Right lobe of liver (tissue), 6 donors: ENCODE results near the gene ATP6V0E1. TPM values are rescaled to one million over a fixed set of nuclear protein-coding genes. Genes with fewer than 3 reads are reported as not detected.

Experiments used
- ATAC-seq, 4 donors: fragments of 200-7000 bp; cut with Tn5 transposase; one replicate each; pipeline ENCODE4 v1.9.1; 2020; ENCODE audit warnings: mild to moderate bottlenecking in 4 of 4, moderate library complexity in 4 of 4
- DNase-seq, 3 donors: peaks; one replicate each; pipeline ENCODE4 v3.0.0-alpha.2; 2020
- H3K27ac ChIP-seq, 3 donors: fragments of 200-600 bp; one replicate each; pipeline ENCODE4 v1.8.0; 2022
- H3K27me3 ChIP-seq, 2 donors: fragments of 200-600 bp; one replicate each; pipeline ENCODE4 v1.8.0; 2022
- H3K36me3 ChIP-seq, 4 donors: fragments of 200-600 bp; sonication (generic) in 1 of 4; one replicate each; pipeline versions ENCODE4 v1.5.1 to v1.8.0; 2017 to 2022; ENCODE audit warnings: control low read depth in 1 of 4
- H3K4me1 ChIP-seq, 4 donors: fragments of 200-600 bp; sonication (generic) in 1 of 4; one replicate each; pipeline versions ENCODE4 v1.5.1 to v1.8.0; 2017 to 2022; ENCODE audit warnings: control low read depth in 1 of 4
- H3K4me3 ChIP-seq, 3 donors: fragments of 200-600 bp; one replicate each; pipeline ENCODE4 v1.8.0; 2022
- H3K9me3 ChIP-seq, 4 donors: fragments of 200-600 bp; sonication (generic) in 1 of 4; one replicate each; pipeline versions ENCODE4 v1.5.1 to v1.8.0; 2017 to 2022; ENCODE audit warnings: control low read depth in 1 of 4
- CTCF ChIP-seq, 4 donors: fragments of 200-600 bp in 3 of 4; fragments of 450-650 bp in 1 of 4; IDR thresholded peaks; one replicate each; pipeline versions ENCODE4 v1.5.1 to v1.8.0; 2016 to 2022; ENCODE audit warnings: antibody characterized with exemption in 4 of 4, mild to moderate bottlenecking in 2 of 4
- POLR2A ChIP-seq: fragments of 450-650 bp; IDR thresholded peaks from one replicate; pipeline ENCODE4 v1.6.1; 2017; ENCODE audit warnings: antibody characterized with exemption, mild to moderate bottlenecking
- WGBS: methylation state at CpG from one replicate; pipeline ENCODE4 v1.1.6; 2018; ENCODE audit warnings: low coverage, low lambda C conversion rate; ENCODE audit not compliant: insufficient coverage; ENCODE audit errors: missing lambda C conversion rate; 5-methylcytosine and 5-hydroxymethylcytosine counted together
- intact Hi-C, 2 donors: fragments of 100-400 bp; cut with DNase I; formaldehyde crosslinking; loops; one replicate each; pipeline versions ENCODE4 v1.11.2 to v1.14.1; 2022
- total RNA-seq, 6 experiments: library from RNA; depleted of rRNA in 2 of 6; stranded (reverse); fragments of >200 nt in 2 of 6; fragmentation: NEBNext Ultra II Directional in 3 of 6; extraction: Animal tissue kit (Norgen Biotek cat#: 25700) in 3 of 6; gene quantifications; one replicate each; pipeline versions ENCODE4 v1.1.0 to v1.2.4, GENCODE V29; 2016 to 2023
- donor health status: DM: no; HTN: yes; CAD: no.
- donor health status: DM: no; HTN: no; CAD: no.
- donor health status: DM: no; HTN: no; CAD: no.
- donor health status: DM: no; HTN: yes; CAD: no.
- donor health status: DM: no; HTN: yes; CAD: no.

ATP6V0E1 gene
- total RNA-seq, 6 experiments from 2014 or later = 83.1 to 202 (median 116) TPM

DNA sequence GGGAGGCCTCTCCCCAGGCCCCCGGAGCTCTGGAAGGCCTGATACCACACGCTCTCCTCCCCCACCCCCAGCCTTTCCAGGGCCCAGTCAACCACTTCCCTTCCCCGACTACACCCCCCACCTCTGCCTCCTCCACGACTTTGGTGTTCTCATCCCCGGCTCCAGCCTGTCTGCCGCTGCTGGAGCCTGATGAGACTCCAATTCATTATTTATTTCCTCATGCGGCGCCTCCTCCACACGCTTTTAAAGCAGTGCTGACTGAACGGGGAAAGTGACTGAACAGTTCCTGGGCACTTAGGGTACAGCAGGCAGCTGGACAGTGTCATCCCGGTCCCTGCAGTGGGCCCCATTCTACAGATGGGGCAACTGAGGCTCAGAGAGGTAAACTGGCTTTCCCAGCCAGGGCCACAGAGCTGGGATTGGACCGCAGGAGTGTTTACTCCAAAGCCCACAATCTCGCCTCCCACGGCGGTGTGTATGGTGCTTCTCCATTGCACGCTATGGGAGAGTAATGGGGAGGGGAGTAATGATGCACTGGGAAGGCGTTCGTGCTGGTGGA, 40.2 kb upstream of the ATP6V0E1 start:
- DNase-seq = no peak
- ATAC-seq = peak; percentile 51 to 82 (median 61)
- no peak overlapping the region for H3K27ac ChIP-seq
- TF ChIP-seq CTCF (IDR thresholded peaks at IDR 0.05) (no peak), POLR2A (no peak)
- H3K27me3 ChIP-seq = no peaks in the 10 kb centered on the region
- peaks cover 0 to 39% (median 14%) of the 10 kb centered on the region in 4 donors for H3K36me3 ChIP-seq
- intact Hi-C loops = no loop called here
- H3K9me3 ChIP-seq = no peaks in the 10 kb centered on the region
- H3K4me1 ChIP-seq = no peaks in the 10 kb centered on the region
- no peak overlapping the region for H3K4me3 ChIP-seq
- WGBS = 82% methylated on average over 13 of the region's 18 CpGs

GRCh38 chr5:172943906-172944305, 39.7 kb upstream of the ATP6V0E1 start:
- 60% methylated on average over 3 of the region's 8 CpGs for WGBS
- no peak for TF ChIP-seq CTCF (IDR thresholded peaks at IDR 0.05)
- TF ChIP-seq POLR2A = no peak
- Histone ChIP-seq H3K36me3 (peaks cover 0 to 37% (median 14%) of the 10 kb centered on the region in 4 donors), H3K9me3 (no peaks in the 10 kb centered on the region), H3K4me1 (no peaks in the 10 kb centered on the region), H3K27me3 (no peaks in the 10 kb centered on the region), H3K4me3 (no peak overlapping the region), H3K27ac (no peak overlapping the region)
- ATAC-seq = peak in 1 of 4 donors; percentile 14
- no peak for DNase-seq
- intact Hi-C loops = no loop called here

DNA sequence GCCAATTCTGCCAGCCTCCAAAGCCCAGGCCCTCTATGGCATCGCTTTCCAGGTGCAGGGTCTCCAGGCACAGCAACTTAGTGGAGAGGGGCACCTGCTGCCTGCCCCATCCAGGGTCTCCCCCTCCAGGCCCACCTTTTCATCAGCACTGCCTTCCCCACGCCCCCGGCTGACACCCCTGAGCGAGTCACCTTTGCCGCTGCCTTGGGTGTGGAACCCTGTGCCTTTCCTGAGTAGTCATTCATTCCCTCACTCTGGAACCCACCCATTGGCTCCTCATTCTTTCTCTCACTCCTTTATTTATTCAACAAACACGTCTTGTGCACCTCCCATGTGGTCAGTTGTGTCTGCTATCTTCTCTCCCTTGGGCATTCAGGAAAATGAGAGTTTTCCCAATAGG, 38.8 kb upstream of the ATP6V0E1 start:
- TF ChIP-seq CTCF (IDR thresholded peaks at IDR 0.05) (no peak), POLR2A (no peak)
- DNase-seq = no peak
- H3K4me1 ChIP-seq = no peaks in the 10 kb centered on the region
- no peaks in the 10 kb centered on the region for H3K27me3 ChIP-seq
- peaks cover 0 to 28% (median 16%) of the 10 kb centered on the region in 4 donors for H3K36me3 ChIP-seq
- WGBS = 57% methylated on average over 1 of the region's 6 CpGs
- intact Hi-C loops = no loop called here
- H3K9me3 ChIP-seq = no peaks in the 10 kb centered on the region
- no peak for ATAC-seq
- no peak overlapping the region for H3K27ac ChIP-seq
- H3K4me3 ChIP-seq = no peak overlapping the region

DNA sequence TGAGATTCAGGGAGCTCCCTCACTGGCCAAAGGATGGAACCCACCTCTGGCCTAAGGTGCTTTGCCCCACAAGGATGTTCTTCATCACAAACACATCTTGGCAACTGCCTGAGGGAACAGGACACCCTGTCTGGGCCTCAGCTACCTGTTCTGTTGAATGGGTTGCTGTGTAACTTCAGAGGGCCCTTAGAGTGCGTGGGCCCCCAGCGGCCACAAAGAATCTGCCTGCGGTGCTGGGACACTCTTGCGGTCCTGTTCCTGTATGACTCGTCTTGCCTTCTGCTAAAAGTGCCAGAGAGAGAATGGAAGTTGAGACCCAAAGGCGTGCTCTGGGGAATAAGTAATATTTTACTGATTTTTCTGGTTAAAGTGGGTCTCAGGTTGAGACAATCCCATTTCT, 38.4 kb upstream of the ATP6V0E1 start:
- H3K27ac ChIP-seq = no peak overlapping the region
- 87% methylated on average over 6 of the region's 6 CpGs for WGBS
- peaks cover 0 to 26% (median 15%) of the 10 kb centered on the region in 4 donors for H3K36me3 ChIP-seq
- TF ChIP-seq CTCF (IDR thresholded peaks at IDR 0.05) (no peak), POLR2A (no peak)
- no peaks in the 10 kb centered on the region for H3K4me1 ChIP-seq
- H3K27me3 ChIP-seq = no peaks in the 10 kb centered on the region
- no peak overlapping the region for H3K4me3 ChIP-seq
- DNase-seq (no peak), ATAC-seq (no peak)
- intact Hi-C loops = no loop called here
- H3K9me3 ChIP-seq = no peaks in the 10 kb centered on the region
